ENCODE measurements around the gene DGCR6L.

DGCR6L gene

GRCh38 chr22:20297414-20298109 is 22.3 kb downstream of the DGCR6L start:
- DNase-seq (ENCODE audit: low spot score), result no peak
- in situ Hi-C loops (cut with MboI; ENCODE audit: low sequenced_read_pairs, unreplicated experiment), result loop anchor here (10.0 kb wide), 1 partner anchor 143 kb away; the partner anchor contains the start of gene CCDC188
- TF ChIP-seq CTCF (IDR thresholded peaks at IDR 0.05; ENCODE audit: borderline replicate concordance, control extremely low read depth, extremely low read depth, insufficient read depth, missing control alignments), result no peak

GRCh38 chr22:20296598-20296997 is 23.3 kb downstream of the DGCR6L start:
- no peak for TF ChIP-seq CTCF (IDR thresholded peaks at IDR 0.05; ENCODE audit: borderline replicate concordance, control extremely low read depth, extremely low read depth, insufficient read depth, missing control alignments)
- DNase-seq (ENCODE audit: low spot score), result no peak
- in situ Hi-C loops (cut with MboI; ENCODE audit: low sequenced_read_pairs, unreplicated experiment), result loop anchor here (10.0 kb wide), 1 partner anchor 142 kb away; the partner anchor contains the start of gene CCDC188

DNA sequence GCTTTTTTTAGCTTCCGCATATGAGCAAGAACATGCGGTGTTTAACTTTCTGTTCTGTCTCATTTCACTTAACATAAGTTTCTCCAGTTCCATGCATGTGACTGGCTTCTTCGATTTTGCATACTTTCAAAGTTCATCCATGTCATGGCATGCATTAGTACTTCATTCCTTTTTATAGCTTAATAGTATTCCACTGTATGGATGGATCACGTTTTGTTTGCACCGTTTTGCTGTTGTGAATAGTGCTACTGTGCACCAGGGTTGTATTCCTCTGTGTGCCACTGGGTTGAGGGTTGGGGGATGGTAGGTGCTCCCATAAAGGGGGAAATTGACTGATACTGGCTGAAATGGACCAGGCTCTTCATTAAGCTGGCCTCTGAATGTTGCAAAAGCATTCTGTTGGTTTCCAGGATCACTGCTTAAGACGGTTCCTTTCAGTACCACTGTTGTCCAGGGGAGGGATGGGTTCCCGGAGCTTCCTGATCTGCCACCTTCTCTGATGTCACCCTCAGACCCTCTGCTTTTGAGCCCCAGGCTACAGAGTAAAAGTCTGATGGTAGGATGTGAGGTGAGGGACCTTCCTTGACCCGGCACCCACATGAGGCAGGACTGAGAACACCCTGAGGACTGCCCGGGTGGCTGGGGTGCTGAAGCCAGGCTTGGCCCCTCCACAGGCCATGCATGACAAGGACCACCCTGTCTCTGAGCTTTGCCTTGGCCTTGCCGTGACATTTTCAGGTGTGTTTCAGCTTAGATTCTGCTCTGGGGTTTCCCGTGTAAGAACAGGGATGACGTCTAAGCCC is 24.4 kb downstream of the DGCR6L start:
- in situ Hi-C loops (cut with MboI; ENCODE audit: low sequenced_read_pairs, unreplicated experiment), result loop anchor here (10.0 kb wide), 1 partner anchor 141 kb away; the partner anchor contains the start of gene CCDC188
- no peak for DNase-seq (ENCODE audit: low spot score)
- no peak for TF ChIP-seq CTCF (IDR thresholded peaks at IDR 0.05; ENCODE audit: borderline replicate concordance, control extremely low read depth, extremely low read depth, insufficient read depth, missing control alignments)

- no peak for TF ChIP-seq CTCF (IDR thresholded peaks at IDR 0.05; ENCODE audit: borderline replicate concordance, control extremely low read depth, extremely low read depth, insufficient read depth, missing control alignments)
- in situ Hi-C loops (cut with MboI; ENCODE audit: low sequenced_read_pairs, unreplicated experiment), result loop anchor here (10.0 kb wide), 1 partner anchor 138 kb away; the partner anchor contains the start of gene CCDC188
- DNase-seq (ENCODE audit: low spot score), result no peak
Observed at GRCh38 chr22:20292673-20293232, 27.1 kb downstream of the DGCR6L start.

DNA sequence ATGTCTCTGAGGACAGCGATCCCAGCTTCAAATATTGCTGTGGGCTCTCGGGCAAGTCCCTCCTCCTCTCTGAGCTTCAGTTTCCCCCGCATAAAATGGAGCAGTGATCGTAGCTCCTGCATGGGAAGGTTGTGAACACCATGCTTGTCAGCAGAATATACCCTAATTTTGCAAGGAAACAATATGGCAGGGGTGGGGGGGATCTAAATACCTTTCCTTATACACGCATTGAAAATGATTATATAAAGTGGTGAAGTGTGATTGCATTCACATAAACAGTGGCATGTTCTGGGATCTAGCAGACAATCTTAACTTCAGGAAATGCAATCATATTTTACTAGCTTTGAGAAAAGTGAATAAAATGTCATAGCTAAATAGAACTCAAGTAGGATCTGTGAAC is 27.8 kb downstream of the DGCR6L start:
- in situ Hi-C loops (cut with MboI; ENCODE audit: low sequenced_read_pairs, unreplicated experiment), result loop anchor here (10.0 kb wide), 1 partner anchor 137 kb away; the partner anchor contains the start of gene CCDC188
- no peak for TF ChIP-seq CTCF (IDR thresholded peaks at IDR 0.05; ENCODE audit: borderline replicate concordance, control extremely low read depth, extremely low read depth, insufficient read depth, missing control alignments)
- DNase-seq (ENCODE audit: low spot score), result no peak

DNA sequence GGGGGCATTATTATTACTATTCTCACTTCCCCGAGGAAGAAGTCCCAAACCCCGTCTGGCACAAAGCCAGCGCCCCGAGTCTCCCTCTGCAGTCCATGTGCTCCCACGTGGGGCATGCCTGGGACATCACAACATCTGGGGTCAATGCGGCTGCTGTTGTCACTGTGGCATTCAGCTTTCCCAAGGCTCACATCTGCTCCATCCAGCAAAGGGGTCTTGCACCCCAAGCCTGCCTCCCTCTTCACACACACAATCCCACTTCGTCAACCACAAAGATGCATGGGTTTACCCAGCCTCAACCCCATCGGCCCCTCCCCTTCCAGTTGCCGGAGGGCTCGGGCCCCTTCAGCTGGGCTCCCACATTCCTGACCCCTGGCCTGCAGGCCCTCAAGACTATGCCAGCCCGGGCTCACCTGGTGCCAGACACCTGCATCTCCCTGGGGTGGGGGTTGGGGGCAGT is 28.2 kb downstream of the DGCR6L start:
- no peak for DNase-seq (ENCODE audit: low spot score)
- in situ Hi-C loops (cut with MboI; ENCODE audit: low sequenced_read_pairs, unreplicated experiment), result loop anchor here (10.0 kb wide), 1 partner anchor 137 kb away; the partner anchor contains the start of gene CCDC188
- no peak for TF ChIP-seq CTCF (IDR thresholded peaks at IDR 0.05; ENCODE audit: borderline replicate concordance, control extremely low read depth, extremely low read depth, insufficient read depth, missing control alignments)

Measured in GM13976 (cell line).